NCI-H1694 (cell line): ENCODE measurements around the gene ASZ1.

Source experiments
- DNase-seq: peaks from one replicate; lab custom pipeline; 2025; lab: John Stamatoyannopoulos, UW

Gene ASZ1

DNA sequence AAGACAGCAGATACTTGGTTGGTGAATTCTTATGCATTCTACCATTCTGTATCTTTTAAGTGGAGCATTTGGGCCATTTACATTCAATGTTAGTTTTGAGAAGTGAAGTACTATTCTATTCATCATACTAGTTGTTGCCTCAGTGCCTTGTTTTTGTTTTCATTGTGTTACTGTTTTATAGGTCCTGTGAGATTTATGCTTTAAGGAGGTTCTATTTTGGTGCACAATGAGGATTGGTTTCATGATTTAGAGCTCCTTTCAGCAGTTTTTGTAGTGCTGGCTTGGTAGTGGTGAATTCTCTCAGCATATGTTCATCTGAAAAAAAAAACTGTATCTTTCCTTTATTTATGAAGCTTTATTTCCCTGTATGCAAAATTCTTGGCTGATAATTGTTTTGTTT is 81.1 kb downstream of the ASZ1 start:
- no peak for DNase-seq

DNA sequence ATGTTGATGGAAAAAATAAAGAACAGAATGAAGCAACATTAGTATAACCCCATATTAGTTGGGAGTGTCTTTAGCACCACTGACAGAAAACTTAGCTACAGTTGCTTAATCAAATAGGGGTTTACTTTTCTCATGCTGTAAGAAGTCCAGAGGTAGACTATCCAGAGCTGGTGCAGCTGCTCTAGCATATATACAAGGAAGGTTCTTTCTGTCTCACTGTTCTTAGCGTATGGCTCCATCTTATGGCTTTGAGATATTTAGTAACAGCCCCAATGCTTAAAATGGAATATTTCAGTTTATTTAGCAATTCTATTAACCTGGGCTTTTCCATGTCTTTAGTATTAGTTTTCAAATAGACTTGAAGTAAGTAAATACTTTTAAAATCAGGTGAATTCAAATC is 89.3 kb downstream of the ASZ1 start:
- no peak for DNase-seq

- no peak for DNase-seq
These were observed 94.1 kb downstream of the ASZ1 start for GRCh38 chr7:117333168-117333567.

DNA sequence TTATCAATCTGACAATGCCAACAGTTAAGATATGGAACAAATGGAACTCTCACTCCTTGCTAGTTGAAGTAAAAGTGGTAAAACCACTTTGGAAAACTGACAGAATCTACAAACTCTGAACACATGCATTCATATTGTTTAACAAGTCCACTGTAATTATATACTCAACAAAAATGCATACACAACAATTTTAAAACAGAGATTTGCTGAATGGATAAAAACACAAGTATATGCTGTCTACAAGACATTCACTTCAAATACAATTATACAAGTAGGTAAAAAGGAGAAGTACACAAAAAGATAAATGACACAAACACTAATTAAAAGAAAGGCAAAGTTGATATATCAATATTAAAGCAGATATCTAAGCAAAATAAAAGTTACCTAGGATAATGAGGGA is 95.3 kb downstream of the ASZ1 start:
- no peak for DNase-seq

- DNase-seq: no peak
These were observed 101.5 kb downstream of the ASZ1 start for GRCh38 chr7:117325836-117326235.

GRCh38 chr7:117324960-117325359 is 102.3 kb downstream of the ASZ1 start:
- DNase-seq: no peak

DNA sequence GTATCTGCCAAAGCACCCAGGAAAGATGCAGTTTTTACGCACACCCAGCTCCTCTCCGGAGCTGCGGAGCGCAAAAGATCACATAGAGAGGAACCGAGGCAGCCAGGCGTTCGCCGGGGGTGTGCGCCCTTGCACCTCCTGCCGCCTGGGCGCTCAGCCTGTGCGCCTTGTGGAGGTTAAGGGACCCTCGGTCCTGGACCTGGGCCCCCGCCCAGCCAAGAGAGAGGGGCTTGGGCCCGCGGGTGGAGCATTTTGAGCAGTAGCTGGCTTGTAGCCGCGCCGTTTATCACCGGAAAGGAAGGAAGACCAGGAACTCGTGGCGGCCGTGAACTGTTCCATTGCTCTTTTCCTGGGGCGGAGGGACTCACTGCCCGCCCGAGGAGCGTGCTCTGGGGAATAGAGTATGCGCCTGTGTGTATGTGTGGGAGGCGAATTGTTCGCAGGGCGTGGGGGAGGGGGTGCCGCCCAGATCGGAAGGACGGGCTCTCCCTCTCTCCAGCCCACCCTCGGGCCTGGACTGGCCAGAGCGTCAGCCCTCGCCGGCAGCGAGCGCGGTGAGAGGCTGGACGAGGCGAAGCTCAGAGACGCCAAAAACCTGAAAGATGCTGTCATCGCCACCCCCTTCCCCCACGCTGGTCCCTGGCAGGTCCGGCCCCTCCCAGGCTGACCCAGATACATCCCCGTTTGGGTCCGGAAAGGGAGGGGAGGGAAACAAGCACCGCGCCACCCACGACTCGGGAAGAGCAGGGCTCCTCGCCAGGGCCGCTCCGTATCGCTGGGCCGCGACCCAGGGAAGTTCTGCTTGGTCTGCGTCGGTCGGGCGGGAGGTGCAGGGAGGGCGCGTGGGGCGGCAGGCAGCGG is 103.2 kb downstream of the ASZ1 start:
- no peak for DNase-seq

GRCh38 chr7:117323305-117323850 is 103.9 kb downstream of the ASZ1 start:
- no peak for DNase-seq

GRCh38 chr7:117322741-117323304 is 104.5 kb downstream of the ASZ1 start, which contains the start of gene WNT2:
Gene WNT2, minus strand, starts transcription at chr7:117323058. Its CDS starts 69 bp downstream, at chr7:117322989.
- no peak for DNase-seq

GRCh38 chr7:117320523-117320922 is 106.8 kb downstream of the ASZ1 start:
- no peak for DNase-seq

DNA sequence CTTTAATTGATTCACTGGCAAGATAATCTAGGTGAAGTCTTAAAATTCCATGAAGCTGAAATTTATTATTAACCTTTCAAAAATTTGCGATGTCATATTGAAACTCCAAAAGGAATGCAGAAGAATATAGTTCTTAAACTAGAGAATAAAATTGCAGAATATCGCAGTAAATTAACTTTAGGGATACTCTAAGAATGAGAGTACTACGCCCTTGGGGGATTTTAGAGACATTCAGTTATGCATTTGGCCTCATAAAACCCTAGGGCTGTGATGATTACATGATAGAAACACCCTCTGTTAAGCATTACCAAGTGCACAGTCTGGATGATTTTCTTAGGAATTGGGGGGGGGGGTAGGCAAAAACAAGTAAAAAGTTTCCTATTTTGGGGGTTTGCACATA is 108.1 kb downstream of the ASZ1 start:
- DNase-seq: no peak

GRCh38 chr7:117313582-117313981 is 113.7 kb downstream of the ASZ1 start:
- no peak for DNase-seq
